WTC11 (cell line): Measurements from ENCODE around the gene PER3. TPM values are rescaled to one million over a fixed set of nuclear protein-coding genes. Genes with fewer than 3 reads are reported as not detected.

Experiments used
- ATAC-seq: fragments of 200-7000 bp; cut with Tn5 transposase; 2 replicates; pipeline ENCODE4 v1.10.0; 2021; ENCODE audit warnings: mild to moderate bottlenecking, moderate library complexity
- CTCF ChIA-PET: fragments of 300-600 bp; sonication (Branson Sonifier 250); formaldehyde crosslinking; loops from one replicate; lab custom pipeline; 2021; ENCODE audit warnings: antibody characterized with exemption; lab: Charles Lee
- POLR2A ChIA-PET: fragments of 350-600 bp; sonication (Branson Sonifier 250); formaldehyde crosslinking; loops from one replicate; lab custom pipeline; 2021; ENCODE audit warnings: antibody characterized with exemption; lab: Charles Lee
- DNase-seq: peaks from one replicate; pipeline ENCODE4 v3.0.0; 2021; ENCODE audit warnings: low spot score
- H3K27ac Mint-ChIP-seq: 2 replicates; pipeline ENCODE4 v1.8.0; 2021; ENCODE audit warnings: mixed read lengths
- H3K27me3 Mint-ChIP-seq: 2 replicates; pipeline ENCODE4 v1.8.0; 2021; ENCODE audit warnings: low read depth, mild to moderate bottlenecking, moderate library complexity, mixed read lengths
- H3K36me3 Mint-ChIP-seq: 2 replicates; pipeline ENCODE4 v1.8.0; 2021; ENCODE audit warnings: mixed read lengths
- H3K4me1 Mint-ChIP-seq: 2 replicates; pipeline ENCODE4 v1.8.0; 2022; ENCODE audit warnings: mixed read lengths
- H3K4me3 Mint-ChIP-seq: 2 replicates; pipeline ENCODE4 v1.8.0; 2021; ENCODE audit warnings: mild to moderate bottlenecking, moderate library complexity, mixed read lengths
- H3K9me3 Mint-ChIP-seq: 2 replicates; pipeline ENCODE4 v1.8.0; 2021; ENCODE audit warnings: mixed read lengths
- AR ChIP-seq: fragments of 250-450 bp; sonication (Bioruptor Pico); IDR thresholded peaks from 2 replicates; pipeline ENCODE4 v1.9.0; 2021; ENCODE audit warnings: mild to moderate bottlenecking
- ATF2 ChIP-seq: sonication (generic); formaldehyde crosslinking; IDR thresholded peaks from 2 replicates; pipeline ENCODE4 v1.8.1; 2022; ENCODE audit warnings: low read depth, missing genetic modification reagents, borderline replicate concordance
- ERG ChIP-seq: fragments of 250-450 bp; sonication (Bioruptor Pico); IDR thresholded peaks from 2 replicates; pipeline ENCODE4 v1.8.0; 2021; ENCODE audit warnings: mild to moderate bottlenecking
- ETV6 ChIP-seq: sonication (generic); formaldehyde crosslinking; IDR thresholded peaks from 2 replicates; pipeline ENCODE4 v1.8.1; 2022; ENCODE audit warnings: mild to moderate bottlenecking, missing genetic modification reagents
- FOXK1 ChIP-seq: sonication (generic); formaldehyde crosslinking; IDR thresholded peaks from 2 replicates; pipeline ENCODE4 v1.8.0; 2022; ENCODE audit warnings: mild to moderate bottlenecking, moderate library complexity, missing genetic modification reagents
- GABPB1 ChIP-seq: sonication (generic); formaldehyde crosslinking; IDR thresholded peaks from 2 replicates; pipeline ENCODE4 v1.8.1; 2023; ENCODE audit warnings: mild to moderate bottlenecking, missing genetic modification reagents
- GRHL2 ChIP-seq: fragments of 250-450 bp; sonication (Bioruptor Pico); IDR thresholded peaks from 2 replicates; pipeline ENCODE4 v1.8.0; 2022; ENCODE audit warnings: mild to moderate bottlenecking, moderate library complexity; ENCODE audit not compliant: insufficient replicate concordance, severe bottlenecking
- GTF2I ChIP-seq: fragments of 250-450 bp; sonication (Bioruptor Pico); conservative IDR thresholded peaks from 2 replicates; pipeline ENCODE4 v1.4.0; 2021; ENCODE audit warnings: mild to moderate bottlenecking
- MYBL2 ChIP-seq: sonication (generic); formaldehyde crosslinking; IDR thresholded peaks from 2 replicates; pipeline ENCODE4 v1.8.1; 2023; ENCODE audit warnings: mild to moderate bottlenecking, moderate library complexity, missing genetic modification reagents
- NR1H2 ChIP-seq: sonication (generic); formaldehyde crosslinking; IDR thresholded peaks from 2 replicates; pipeline ENCODE4 v1.9.0; 2021; ENCODE audit warnings: mild to moderate bottlenecking, moderate library complexity, missing genetic modification reagents
- PRRX2 ChIP-seq: fragments of 250-450 bp; sonication (Bioruptor Pico); IDR thresholded peaks from 2 replicates; pipeline ENCODE4 v1.8.0; 2021; ENCODE audit warnings: mild to moderate bottlenecking
- RELA ChIP-seq: sonication (generic); formaldehyde crosslinking; IDR thresholded peaks from 2 replicates; pipeline ENCODE4 v1.8.1; 2022; ENCODE audit warnings: missing genetic modification reagents, mild to moderate bottlenecking, borderline replicate concordance
- USF1 ChIP-seq: sonication (generic); formaldehyde crosslinking; IDR thresholded peaks from 2 replicates; pipeline ENCODE4 v1.8.0; 2022; ENCODE audit warnings: mild to moderate bottlenecking, missing genetic modification reagents
- USF2 ChIP-seq: sonication (generic); formaldehyde crosslinking; IDR thresholded peaks from 2 replicates; pipeline ENCODE4 v1.8.1; 2023; ENCODE audit warnings: mild to moderate bottlenecking, missing genetic modification reagents, moderate library complexity
- ZBTB43 ChIP-seq: sonication (generic); formaldehyde crosslinking; IDR thresholded peaks from 2 replicates; pipeline ENCODE4 v1.8.1; 2023; ENCODE audit warnings: mild to moderate bottlenecking, missing genetic modification reagents
- ZNF121 ChIP-seq: sonication (generic); formaldehyde crosslinking; IDR thresholded peaks from 2 replicates; pipeline ENCODE4 v1.8.0; 2023; ENCODE audit warnings: missing genetic modification reagents
- ZNF671 ChIP-seq: fragments of 250-450 bp; sonication (Bioruptor Pico); IDR thresholded peaks from 2 replicates; pipeline ENCODE4 v1.8.0; 2021; ENCODE audit warnings: mild to moderate bottlenecking
- total RNA-seq: library from RNA; stranded (reverse); gene quantifications from 3 replicates; pipeline ENCODE4 v1.2.3, GENCODE V29; 2021
- TF ChIP-seq, protein P1 (sequence below): sonication (generic); formaldehyde crosslinking; conservative IDR thresholded peaks from 2 replicates; pipeline ENCODE4 v1.8.1; 2023; ENCODE audit warnings: mild to moderate bottlenecking, low read depth, missing genetic modification reagents, moderate library complexity
- TF ChIP-seq, protein P2 (sequence below): sonication (generic); formaldehyde crosslinking; IDR thresholded peaks from 2 replicates; pipeline ENCODE4 v1.8.1; 2022; ENCODE audit warnings: mild to moderate bottlenecking, moderate library complexity, missing genetic modification reagents

Gene PER3
- total RNA-seq, 1 experiment from 2014 or later, result 8.5 TPM

DNA sequence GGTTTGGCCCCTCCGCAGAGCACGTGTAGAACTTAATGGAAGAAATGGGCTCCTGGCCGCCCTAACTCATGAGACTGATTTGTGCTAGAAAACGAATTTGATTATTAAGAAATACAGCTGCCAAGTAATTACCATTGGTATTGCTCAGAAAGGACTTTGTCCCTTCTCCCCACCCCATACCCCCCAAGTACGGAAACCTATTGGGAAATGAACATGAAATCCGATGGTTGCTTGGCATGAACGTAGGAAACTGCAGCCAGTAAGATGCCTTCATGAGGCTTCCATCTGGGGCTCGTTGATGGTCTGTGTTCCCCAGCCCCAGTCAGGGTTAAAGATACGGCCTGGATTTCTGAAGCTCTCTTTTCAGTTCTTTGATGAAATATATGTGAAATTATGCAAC lies 21.4 kb downstream of the PER3 start:
- H3K9me3 Mint-ChIP-seq, result no peaks in the 10 kb centered on the region
- H3K4me3 Mint-ChIP-seq, result no peak overlapping the region
- H3K27me3 Mint-ChIP-seq, result no peaks in the 10 kb centered on the region
- H3K36me3 Mint-ChIP-seq, result peaks cover 7% of the 10 kb centered on the region; the same call in 1 of the 2 replicates
- CTCF ChIA-PET, result no interaction called here
- ATAC-seq (no peak), DNase-seq (no peak)
- H3K4me1 Mint-ChIP-seq, result no peaks in the 10 kb centered on the region
- no peak overlapping the region for H3K27ac Mint-ChIP-seq
- POLR2A ChIA-PET, result no interaction called here
- no peak for TF ChIP-seq USF1 (CRISPR knock-in tag)
- TF ChIP-seq ZNF121, result no peak
- no peak for TF ChIP-seq ETV6 (CRISPR knock-in tag)
- no peak for TF ChIP-seq GRHL2 (CRISPR knock-in tag)
- no peak for TF ChIP-seq ERG (CRISPR knock-in tag)
- TF ChIP-seq PRRX2 (CRISPR knock-in tag), result no peak
- TF ChIP-seq ZNF671 (CRISPR knock-in tag), result no peak
- TF ChIP-seq, protein P1, sequence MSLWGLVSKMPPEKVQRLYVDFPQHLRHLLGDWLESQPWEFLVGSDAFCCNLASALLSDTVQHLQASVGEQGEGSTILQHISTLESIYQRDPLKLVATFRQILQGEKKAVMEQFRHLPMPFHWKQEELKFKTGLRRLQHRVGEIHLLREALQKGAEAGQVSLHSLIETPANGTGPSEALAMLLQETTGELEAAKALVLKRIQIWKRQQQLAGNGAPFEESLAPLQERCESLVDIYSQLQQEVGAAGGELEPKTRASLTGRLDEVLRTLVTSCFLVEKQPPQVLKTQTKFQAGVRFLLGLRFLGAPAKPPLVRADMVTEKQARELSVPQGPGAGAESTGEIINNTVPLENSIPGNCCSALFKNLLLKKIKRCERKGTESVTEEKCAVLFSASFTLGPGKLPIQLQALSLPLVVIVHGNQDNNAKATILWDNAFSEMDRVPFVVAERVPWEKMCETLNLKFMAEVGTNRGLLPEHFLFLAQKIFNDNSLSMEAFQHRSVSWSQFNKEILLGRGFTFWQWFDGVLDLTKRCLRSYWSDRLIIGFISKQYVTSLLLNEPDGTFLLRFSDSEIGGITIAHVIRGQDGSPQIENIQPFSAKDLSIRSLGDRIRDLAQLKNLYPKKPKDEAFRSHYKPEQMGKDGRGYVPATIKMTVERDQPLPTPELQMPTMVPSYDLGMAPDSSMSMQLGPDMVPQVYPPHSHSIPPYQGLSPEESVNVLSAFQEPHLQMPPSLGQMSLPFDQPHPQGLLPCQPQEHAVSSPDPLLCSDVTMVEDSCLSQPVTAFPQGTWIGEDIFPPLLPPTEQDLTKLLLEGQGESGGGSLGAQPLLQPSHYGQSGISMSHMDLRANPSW, result no peak
- TF ChIP-seq ZBTB43 (CRISPR knock-in tag), result no peak
- TF ChIP-seq USF2 (CRISPR knock-in tag), result no peak
- TF ChIP-seq GABPB1, result no peak
- TF ChIP-seq, protein P2, sequence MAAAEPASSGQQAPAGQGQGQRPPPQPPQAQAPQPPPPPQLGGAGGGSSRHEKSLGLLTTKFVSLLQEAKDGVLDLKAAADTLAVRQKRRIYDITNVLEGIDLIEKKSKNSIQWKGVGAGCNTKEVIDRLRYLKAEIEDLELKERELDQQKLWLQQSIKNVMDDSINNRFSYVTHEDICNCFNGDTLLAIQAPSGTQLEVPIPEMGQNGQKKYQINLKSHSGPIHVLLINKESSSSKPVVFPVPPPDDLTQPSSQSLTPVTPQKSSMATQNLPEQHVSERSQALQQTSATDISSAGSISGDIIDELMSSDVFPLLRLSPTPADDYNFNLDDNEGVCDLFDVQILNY, result no peak
- TF ChIP-seq RELA (CRISPR knock-in tag), result no peak
- TF ChIP-seq AR, result no peak
- TF ChIP-seq MYBL2, result no peak
- no peak for TF ChIP-seq GTF2I (CRISPR knock-in tag)
- no peak for TF ChIP-seq ATF2 (CRISPR knock-in tag)
- no peak for TF ChIP-seq FOXK1 (CRISPR knock-in tag)
- TF ChIP-seq NR1H2 (CRISPR knock-in tag), result no peak
